GM19193 (cell line): Measurements from ENCODE around the gene TECPR1.

Source experiments
- POLR2A ChIP-seq: IDR thresholded peaks from 4 replicates; pipeline ENCODE4 v1.6.1; 2011; ENCODE audit not compliant: insufficient read depth, insufficient read length; ENCODE audit errors: extremely low read depth

The TECPR1 gene

DNA sequence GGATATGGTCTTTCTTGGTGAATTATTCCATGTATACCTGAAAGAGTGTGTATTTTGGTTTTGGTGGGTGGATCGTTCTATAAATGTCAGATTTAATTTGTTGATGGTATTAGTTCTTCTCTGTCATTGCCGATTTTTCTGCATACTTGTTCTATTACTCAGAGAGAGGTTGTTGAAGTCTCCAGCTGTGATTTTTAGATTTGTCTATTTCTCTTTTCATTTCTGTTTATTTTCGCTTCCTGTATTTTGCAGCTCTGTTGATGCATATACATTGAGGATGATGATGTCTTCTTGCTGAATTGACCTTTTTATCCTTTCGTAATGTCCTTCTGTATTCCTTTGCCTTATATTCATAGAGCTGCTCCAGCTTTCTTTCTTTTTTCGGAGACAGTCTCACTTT lies 52.9 kb downstream of the TECPR1 start:
- no peak for TF ChIP-seq POLR2A

DNA sequence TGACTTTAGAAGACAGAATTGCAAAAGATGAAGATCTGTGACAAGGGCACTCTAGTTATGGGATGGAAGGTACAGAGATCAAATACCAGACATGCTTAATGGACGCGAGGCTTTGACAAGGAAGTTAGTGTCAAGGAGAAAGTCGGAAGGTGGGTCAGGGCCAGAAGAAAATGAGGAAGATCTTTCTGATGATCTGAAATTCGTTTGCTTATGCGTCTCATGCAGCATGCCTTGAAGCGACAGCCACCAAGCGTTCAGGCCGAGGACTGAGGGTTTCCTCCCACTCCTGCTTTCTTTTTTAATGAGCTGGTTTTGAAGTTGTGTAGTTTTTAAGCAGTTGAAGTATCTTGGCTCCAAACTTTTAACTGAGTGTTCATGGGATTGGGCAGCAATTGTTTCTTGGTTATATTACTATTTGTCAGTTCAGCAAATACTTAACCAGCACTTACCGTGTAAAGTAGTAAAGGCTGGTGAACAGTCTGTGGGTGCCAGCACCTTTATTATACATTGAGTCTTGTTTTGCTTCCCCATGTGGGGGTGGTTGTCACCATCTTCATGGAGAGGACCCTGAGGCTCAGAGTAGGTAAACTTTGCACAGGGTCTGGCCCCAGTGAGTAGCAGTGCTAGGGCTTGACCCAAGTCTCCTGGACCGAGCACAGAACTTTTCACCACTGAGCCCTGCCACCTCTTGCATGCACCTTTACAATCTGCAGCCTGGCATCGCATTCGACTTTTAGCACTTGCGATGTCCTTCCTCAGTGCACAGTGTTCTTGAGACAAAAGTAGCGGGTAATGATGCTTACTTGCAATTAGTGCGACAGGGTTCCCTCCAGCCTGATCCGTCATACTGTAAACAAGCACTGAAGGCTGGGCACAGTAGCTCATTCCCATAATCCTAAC lies 55.1 kb downstream of the TECPR1 start:
- no peak for TF ChIP-seq POLR2A

DNA sequence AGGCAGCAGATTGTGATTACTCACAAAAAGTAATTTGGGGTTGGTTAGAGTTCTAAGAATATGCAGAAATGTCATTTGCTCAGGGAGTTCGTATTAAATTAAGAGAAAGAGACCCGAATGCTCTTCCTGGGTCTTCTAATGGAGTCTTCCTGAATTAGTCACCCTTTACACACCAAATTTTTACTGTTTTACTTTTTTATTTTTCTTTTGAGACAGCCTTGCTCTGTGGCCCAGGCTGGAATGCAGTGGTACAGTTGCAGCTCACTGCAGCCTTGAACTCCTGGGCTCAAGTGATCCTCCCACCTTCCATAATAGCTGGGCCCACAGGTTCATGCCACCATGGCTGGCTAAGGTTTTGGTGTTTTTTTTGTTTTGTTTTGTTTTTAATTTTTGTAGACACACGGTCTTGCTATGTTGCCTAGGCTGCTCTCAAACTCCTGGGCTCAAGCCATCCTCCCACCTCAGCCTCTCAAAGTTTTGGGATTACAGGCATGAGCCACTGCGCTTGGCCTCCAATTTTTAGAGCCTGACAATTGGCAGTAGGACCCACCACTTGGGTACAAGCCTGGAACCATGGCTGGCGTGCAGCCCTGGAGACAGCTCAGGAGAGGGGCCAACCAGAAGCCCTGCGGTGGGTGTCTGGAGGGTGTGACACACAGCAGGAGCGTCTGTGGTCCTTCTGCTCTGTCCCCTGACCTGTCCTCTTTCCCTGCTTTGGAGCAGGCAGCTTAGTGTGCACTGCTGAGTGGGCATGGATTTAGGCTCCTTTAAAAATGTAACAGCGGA lies 57.2 kb downstream of the TECPR1 start:
- TF ChIP-seq POLR2A: no peak

DNA sequence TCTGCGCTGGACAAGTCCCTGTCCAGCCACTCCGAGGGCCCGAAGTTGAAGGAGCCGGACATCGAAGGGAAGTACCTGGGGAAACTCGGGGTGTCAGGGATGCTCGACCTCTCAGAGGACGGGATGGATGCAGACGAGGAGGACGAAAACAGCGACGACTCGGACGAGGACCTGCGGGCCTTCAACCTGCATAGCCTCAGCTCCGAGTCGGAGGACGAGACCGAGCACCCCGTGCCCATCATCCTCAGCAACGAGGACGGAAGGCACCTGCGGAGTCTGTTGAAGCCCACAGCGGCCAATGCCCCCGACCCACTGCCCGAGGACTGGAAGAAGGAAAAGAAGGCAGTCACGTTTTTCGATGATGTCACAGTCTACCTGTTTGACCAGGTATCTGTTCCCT lies 57.8 kb downstream of the TECPR1 start:
- TF ChIP-seq POLR2A: no peak

DNA sequence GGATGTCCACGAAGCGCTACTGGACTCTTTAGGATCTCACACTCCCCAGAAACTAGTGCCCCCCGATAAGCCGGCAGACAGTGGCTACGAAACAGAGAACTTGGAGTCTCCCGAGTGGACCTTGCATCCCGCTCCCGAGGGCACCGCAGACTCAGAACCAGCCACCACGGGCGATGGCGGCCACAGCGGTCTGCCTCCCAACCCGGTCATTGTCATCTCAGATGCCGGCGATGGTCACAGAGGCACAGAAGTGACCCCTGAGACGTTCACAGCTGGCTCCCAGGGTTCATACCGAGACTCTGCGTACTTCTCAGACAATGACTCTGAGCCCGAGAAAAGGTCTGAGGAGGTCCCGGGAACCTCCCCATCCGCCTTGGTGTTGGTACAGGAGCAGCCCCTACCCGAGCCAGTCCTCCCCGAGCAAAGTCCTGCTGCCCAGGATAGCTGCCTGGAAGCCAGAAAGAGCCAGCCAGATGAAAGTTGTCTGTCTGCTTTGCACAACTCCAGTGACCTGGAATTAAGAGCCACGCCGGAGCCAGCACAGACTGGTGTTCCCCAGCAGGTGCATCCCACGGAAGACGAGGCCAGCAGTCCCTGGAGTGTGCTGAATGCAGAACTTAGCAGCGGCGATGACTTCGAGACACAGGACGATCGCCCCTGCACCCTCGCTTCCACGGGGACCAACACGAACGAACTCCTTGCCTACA lies 58.4 kb downstream of the TECPR1 start:
- TF ChIP-seq POLR2A: no peak

DNA sequence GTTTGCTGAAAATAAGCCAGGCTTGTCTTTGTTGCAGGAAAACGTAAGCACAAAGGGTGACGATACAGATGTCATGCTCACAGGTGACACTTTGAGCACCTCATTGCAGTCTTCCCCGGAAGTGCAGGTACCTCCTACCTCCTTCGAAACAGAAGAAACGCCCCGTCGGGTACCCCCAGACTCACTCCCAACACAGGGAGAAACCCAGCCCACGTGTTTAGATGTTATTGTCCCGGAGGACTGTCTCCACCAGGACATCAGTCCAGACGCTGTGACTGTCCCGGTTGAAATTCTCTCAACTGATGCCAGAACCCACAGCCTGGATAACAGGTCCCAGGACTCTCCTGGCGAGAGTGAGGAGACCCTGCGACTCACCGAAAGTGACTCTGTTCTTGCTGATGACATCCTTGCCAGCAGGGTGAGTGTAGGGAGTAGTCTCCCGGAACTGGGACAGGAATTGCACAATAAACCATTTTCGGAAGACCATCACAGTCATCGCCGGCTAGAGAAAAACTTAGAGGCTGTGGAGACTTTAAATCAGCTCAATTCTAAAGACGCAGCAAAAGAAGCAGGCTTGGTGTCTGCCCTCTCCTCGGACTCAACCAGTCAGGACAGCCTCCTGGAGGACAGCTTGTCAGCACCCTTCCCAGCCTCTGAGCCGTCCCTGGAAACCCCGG lies 59.1 kb downstream of the TECPR1 start:
- TF ChIP-seq POLR2A: no peak

DNA sequence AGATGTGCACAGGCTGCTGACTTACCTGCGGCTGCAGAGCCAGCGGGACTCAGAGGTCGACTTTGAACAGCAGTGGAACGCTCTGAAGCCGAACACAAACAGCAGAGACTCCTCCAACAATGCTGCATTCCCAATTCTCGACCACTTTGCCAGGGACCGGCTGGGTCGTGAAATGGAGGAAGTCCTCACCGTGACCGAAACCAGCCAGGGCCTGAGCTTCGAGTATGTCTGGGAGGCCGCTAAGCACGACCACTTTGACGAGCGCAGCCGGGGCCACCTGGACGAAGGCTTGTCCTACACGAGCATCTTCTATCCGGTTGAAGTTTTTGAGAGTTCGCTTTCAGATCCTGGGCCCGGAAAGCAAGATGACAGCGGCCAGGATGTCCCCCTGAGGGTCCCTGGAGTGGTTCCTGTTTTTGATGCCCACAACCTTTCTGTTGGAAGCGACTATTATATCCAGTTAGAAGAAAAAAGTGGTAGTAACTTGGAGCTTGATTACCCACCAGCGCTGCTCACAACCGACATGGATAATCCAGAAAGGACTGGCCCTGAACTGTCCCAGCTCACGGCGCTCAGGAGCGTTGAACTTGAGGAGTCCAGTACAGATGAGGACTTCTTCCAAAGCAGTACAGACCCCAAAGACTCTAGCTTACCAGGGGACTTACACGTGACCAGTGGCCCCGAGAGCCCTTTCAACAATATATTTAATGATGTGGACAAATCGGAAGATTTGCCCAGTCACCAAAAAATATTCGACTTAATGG lies 60.2 kb downstream of the TECPR1 start:
- no peak for TF ChIP-seq POLR2A

DNA sequence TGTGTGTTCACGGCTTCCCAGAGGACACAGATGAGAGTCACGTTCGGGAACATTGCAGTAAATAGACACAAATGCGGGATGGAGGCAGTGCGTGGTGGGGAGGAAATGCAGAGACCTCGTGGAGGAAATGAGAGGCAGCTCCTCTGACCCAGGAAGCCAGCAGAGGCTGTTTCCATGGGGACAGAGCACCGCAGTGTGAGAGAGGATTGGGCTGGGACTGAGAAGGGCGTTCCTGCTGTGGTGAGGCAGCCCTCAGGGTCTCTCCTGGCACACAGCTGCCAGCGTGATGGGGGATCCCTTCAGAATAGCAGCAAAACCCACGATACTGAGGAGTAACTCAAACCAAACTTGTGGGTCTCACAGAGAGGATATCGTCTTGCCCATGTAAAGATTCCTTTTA lies 62.5 kb downstream of the TECPR1 start:
- TF ChIP-seq POLR2A: no peak

DNA sequence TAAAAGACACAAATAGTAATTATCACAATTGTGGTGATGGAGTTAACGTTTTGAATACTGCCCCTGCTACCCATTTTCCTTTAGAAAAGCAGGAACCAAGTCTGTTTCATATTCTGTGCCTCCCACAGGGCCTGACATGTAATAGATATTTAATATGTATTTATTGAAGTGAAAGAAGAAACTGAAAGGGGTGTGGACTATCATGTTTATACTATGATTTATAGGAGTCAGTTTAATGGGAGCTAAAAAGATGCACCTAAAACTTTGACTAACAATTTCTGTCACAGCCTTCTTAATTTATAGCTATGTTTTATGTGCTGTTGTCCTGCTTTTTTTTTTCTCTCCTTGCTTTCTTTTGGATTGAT lies 64.9 kb downstream of the TECPR1 start:
- no peak for TF ChIP-seq POLR2A

DNA sequence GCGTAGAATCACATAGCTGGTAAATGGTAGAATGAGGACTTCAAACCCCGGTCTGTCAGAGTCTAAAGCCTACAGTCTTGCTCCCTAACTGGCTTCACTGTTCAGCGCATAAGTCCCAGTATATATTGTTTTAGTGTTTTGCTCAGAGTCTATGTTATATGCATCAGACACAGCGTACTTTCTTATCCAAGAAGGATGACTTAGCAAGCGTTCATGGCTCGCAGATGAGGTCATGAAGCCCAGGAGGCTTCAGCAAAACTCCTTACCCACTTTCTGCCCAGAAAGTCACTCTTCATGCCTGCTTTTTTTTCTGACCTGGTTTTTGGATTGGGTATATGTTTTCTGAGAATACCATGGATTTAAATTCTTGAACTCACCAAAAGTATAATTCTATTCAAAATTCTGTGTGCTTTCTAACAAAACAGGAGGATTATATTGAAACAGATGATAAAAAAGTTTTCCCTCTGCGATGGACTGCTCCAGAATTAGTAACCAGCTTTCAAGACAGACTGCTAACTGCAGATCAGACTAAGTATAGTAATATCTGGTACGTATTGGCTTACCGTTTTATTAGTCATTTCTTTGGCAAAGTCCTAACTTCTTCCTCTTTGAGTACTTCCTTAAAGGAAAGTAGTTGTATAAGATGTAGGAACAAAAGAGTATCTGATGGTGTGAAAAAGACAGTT lies 65.4 kb downstream of the TECPR1 start:
- no peak for TF ChIP-seq POLR2A

DNA sequence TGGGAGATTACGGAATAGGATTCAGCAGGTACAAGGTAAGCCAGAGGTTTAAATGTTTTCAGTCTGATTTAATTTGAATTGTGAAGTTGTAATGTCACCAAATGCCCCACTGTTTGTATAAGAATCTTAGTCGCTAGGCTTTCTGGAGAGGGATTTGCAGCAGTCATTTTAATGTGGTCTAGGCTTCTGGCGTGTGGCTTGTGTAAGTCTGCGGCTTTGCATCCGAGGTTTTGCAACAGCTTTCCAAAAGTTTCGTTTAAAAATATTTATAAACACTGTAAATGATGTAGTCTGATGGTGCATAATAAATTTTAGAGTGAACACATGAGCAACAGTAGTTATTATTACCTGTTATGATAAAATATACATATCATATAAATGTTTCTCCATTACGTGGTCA lies 66.9 kb downstream of the TECPR1 start:
- TF ChIP-seq POLR2A: no peak

DNA sequence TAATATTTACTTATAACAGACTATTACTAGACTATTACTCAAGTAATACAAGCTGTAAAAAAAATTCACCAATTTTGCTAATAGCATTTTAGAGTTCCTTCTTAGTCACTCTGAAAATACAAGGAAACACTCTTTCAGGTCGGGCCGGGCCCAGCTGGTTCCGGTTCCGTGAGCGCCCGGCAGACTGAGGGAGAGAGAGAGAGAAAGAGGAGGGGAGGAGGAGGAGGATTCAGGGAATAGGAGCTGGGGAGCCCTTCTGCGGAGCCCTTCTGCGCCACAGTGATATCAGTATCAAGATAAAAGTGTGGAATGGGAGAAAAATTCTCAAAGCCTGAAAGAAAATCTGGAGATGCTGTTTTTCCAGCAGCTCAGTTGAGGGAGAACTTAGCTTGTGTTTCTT lies 71.3 kb downstream of the TECPR1 start:
- TF ChIP-seq POLR2A: no peak

DNA sequence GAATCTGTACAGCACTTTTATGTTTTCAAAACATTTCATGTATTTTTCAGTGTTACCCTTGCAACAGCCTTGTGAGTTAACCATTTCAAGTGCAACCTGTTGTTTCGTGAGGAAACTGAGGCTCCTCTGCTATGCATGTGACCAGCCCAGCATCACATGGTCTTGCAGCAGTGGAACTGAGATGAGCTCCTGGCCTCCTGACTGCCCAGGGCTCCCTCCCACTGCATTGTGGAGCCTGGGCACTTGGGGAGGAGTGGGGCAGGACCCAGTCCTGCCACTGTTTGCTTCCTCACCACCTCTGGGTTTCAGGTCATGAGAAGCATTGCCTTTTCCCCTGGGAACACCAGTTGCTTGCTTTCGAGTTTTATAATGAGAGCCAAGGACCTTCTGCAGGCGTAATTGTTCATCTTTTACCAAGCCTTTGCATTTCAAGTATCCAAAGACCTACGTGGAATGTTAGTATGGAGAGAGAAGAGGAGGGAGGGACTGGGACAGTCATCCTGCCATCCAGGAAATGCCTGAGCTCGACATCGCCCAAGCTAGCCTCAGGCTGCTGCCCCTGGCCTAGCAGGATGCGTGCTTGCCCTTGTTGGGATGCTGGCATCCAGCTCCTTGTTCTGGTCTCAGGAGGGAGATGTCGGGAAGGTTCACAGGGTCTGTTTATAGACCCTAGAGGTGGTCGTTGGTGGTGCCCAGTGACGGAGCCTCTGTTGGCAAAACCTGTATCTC lies 73.1 kb downstream of the TECPR1 start:
- no peak for TF ChIP-seq POLR2A
